HL-60 (cell line): ENCODE measurements around the gene DLL4.

Experiments used
- DNase-seq, 2 experiments: peaks; one replicate each; pipeline ENCODE4 v3.0.0-alpha.2; 2010 to 2020; ENCODE audit warnings: low read depth in 1 of 2, low spot score in 1 of 2
- H3K27ac ChIP-seq: fragments of 250-450 bp; sonication (Bioruptor Pico); replicated peaks from 2 replicates; pipeline ENCODE4 v1.5.1; 2020; ENCODE audit warnings: mild to moderate bottlenecking, moderate library complexity
- H3K27me3 ChIP-seq: fragments of 250-450 bp; sonication (Bioruptor Pico); 2 replicates; pipeline ENCODE4 v1.5.1; 2021; ENCODE audit warnings: mild to moderate bottlenecking, moderate library complexity; ENCODE audit not compliant: insufficient read depth, poor library complexity, severe bottlenecking
- H3K4me3 ChIP-seq: replicated peaks from 2 replicates; pipeline ENCODE4 v1.5.1; 2011; ENCODE audit warnings: mild to moderate bottlenecking, control low read depth, low read length; ENCODE audit not compliant: insufficient read depth
- CTCF ChIP-seq: IDR thresholded peaks from one replicate; pipeline ENCODE4 v1.5.1; 2011; ENCODE audit warnings: low read length, control low read depth, inconsistent platforms; ENCODE audit not compliant: insufficient read depth
- GABPA ChIP-seq: IDR thresholded peaks from 2 replicates; pipeline ENCODE4 v1.6.1; 2012; ENCODE audit warnings: low read depth
- POLR2AphosphoS5 ChIP-seq: IDR thresholded peaks from 2 replicates; pipeline ENCODE4 v1.6.1; 2012; ENCODE audit warnings: low read depth
- REST ChIP-seq: IDR thresholded peaks from 2 replicates; pipeline ENCODE4 v1.6.1; 2012; ENCODE audit warnings: low read depth; ENCODE audit not compliant: insufficient replicate concordance
- SPI1 ChIP-seq: IDR thresholded peaks from 2 replicates; pipeline ENCODE4 v1.6.1; 2012; ENCODE audit warnings: low read depth, mild to moderate bottlenecking, borderline replicate concordance

Gene DLL4

DNA sequence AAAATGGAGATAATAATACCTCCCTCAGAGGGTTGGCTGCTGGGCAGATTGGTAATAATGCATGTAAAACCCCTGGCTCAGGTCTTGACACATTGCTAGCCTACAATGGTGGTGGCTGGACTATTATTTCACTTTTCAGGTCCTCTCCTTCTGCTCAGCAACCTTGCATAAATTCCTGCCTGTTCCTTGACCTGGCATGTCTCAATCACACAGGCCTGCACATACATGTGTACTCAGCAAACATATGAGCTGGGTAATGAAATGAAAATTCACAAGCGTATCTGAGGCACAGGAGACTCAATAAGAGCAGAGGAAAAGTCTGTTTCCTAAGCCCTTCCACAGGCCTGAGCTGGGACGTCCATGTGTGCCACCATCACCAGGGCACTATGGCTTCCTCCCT lies 17.4 kb upstream of the DLL4 start:
- no peak overlapping the region for H3K27ac ChIP-seq
- H3K27me3 ChIP-seq = no peaks in the 10 kb centered on the region
- TF ChIP-seq GABPA (no peak), REST (no peak), POLR2AphosphoS5 (no peak), SPI1 (no peak), CTCF (no peak)
- H3K4me3 ChIP-seq = no peak overlapping the region
- no peak for DNase-seq

- no peak overlapping the region for H3K4me3 ChIP-seq
- H3K27ac ChIP-seq = no peak overlapping the region
- no peak for DNase-seq
- no peaks in the 10 kb centered on the region for H3K27me3 ChIP-seq
- TF ChIP-seq SPI1 (no peak), REST (no peak), CTCF (no peak), POLR2AphosphoS5 (no peak), GABPA (no peak)
Measured at GRCh38 chr15:40912478-40912877, 16.7 kb upstream of the DLL4 start.

DNA sequence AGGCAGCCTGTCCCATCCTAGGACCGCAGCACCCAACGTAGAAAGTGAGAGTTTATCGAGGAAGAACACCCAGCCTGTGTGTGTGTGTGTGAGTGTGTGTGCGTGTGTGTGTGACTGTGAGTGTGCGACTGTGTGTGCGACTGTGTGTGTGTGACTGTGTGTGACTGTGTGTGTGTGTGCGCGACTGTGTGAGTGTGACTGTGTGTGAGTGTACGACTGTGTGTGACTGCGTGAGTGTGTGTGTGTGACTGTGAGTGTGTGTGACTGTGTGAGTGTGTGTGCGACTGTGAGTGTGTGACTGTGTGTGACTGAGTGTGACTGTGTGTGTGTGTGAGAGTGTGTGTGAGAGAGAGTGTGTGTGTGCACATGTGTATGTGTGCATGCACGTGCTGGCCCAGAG lies 15.1 kb upstream of the DLL4 start:
- Histone ChIP-seq H3K27me3 (no peaks in the 10 kb centered on the region), H3K4me3 (no peak overlapping the region), H3K27ac (no peak overlapping the region)
- no peak for DNase-seq
- no peak for TF ChIP-seq GABPA
- no peak for TF ChIP-seq SPI1
- TF ChIP-seq POLR2AphosphoS5 = no peak

DNA sequence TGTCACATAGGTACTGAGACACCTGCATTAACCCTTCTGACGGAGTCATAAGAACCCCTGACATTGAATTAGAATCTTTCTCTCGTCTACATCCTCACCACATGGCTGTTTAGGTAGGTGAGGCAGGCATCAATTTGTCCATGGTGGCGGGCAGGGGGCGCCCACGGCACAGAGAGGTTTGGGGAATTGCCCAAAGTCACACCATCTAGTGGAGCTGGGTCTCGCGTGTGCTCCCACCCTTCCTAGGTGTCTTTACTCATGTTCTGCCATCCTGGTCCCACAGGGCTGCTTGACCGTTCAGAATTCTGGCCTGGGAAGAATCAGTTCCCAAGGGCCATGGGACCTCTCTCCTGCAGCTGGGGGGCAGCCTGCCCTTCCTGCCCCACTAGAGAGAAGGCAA lies 14.7 kb upstream of the DLL4 start:
- Histone ChIP-seq H3K4me3 (no peak overlapping the region), H3K27ac (no peak overlapping the region), H3K27me3 (no peaks in the 10 kb centered on the region)
- no peak for DNase-seq
- TF ChIP-seq GABPA (no peak), SPI1 (no peak), REST (no peak), CTCF (no peak), POLR2AphosphoS5 (no peak)
